ENCODE measurements around the gene ART5.

GRCh38 chr11:3686751-3687150, 45.0 kb upstream of the ART5 start:
- TF ChIP-seq POLR2AphosphoS5 (IDR thresholded peaks at IDR 0.05; ENCODE audit: low read depth, low read length), result no peak
- no peak for TF ChIP-seq REST (IDR thresholded peaks at IDR 0.05; ENCODE audit: insufficient read depth in 1 of 2, low read depth in 2 of 2, low read length in 2 of 2)
- no peak for TF ChIP-seq TAF1 (IDR thresholded peaks at IDR 0.05; ENCODE audit: borderline replicate concordance, insufficient read depth, low read length)
- TF ChIP-seq SIN3A (IDR thresholded peaks at IDR 0.05; ENCODE audit: borderline replicate concordance, insufficient read depth, low read length), result no peak
